Cortex of kidney (tissue), 1 donor: ENCODE results near the gene UBAC2.

Experiments
- DNase-seq: peaks from one replicate; lab custom pipeline; 2025; lab: John Stamatoyannopoulos, UW

Gene UBAC2

GRCh38 chr13:99200432-99201167, at the start of gene UBAC2:
Gene UBAC2, plus strand, starts transcription at chr13:99200854. Its CDS starts 55 bp downstream, at chr13:99200909.
- DNase-seq: peak; percentile 31

GRCh38 chr13:99151516-99151915, 49.1 kb upstream of the UBAC2 start:
- no peak for DNase-seq

- DNase-seq: no peak
Observed at GRCh38 chr13:99153219-99153618, 47.4 kb upstream of the UBAC2 start.

- DNase-seq: no peak
Observed at GRCh38 chr13:99154064-99154463, 46.6 kb upstream of the UBAC2 start.

- DNase-seq: no peak
Observed at GRCh38 chr13:99155821-99156220, 44.8 kb upstream of the UBAC2 start.

- no peak for DNase-seq
Observed at GRCh38 chr13:99157046-99157445, 43.6 kb upstream of the UBAC2 start.

GRCh38 chr13:99158846-99159245, 41.8 kb upstream of the UBAC2 start:
- no peak for DNase-seq

- DNase-seq: no peak
Observed at GRCh38 chr13:99159331-99160061, 41.2 kb upstream of the UBAC2 start.

GRCh38 chr13:99160415-99160814, 40.2 kb upstream of the UBAC2 start:
- no peak for DNase-seq

- no peak for DNase-seq
Observed at GRCh38 chr13:99161512-99161911, 39.1 kb upstream of the UBAC2 start.

- DNase-seq: no peak
Observed at GRCh38 chr13:99162567-99163361, 37.9 kb upstream of the UBAC2 start.

- no peak for DNase-seq
Observed at GRCh38 chr13:99164226-99164625, 36.4 kb upstream of the UBAC2 start.

GRCh38 chr13:99165753-99166587, 34.7 kb upstream of the UBAC2 start:
- DNase-seq: no peak

- no peak for DNase-seq
Observed at GRCh38 chr13:99172951-99173350, 27.7 kb upstream of the UBAC2 start.

GRCh38 chr13:99173606-99174005, 27.0 kb upstream of the UBAC2 start:
- DNase-seq: no peak

- no peak for DNase-seq
Observed at GRCh38 chr13:99174533-99175100, 26.0 kb upstream of the UBAC2 start.

GRCh38 chr13:99176309-99177276, 24.1 kb upstream of the UBAC2 start:
- DNase-seq: no peak

- no peak for DNase-seq
Observed at GRCh38 chr13:99178636-99179035, 22.0 kb upstream of the UBAC2 start.

- DNase-seq: no peak
Observed at GRCh38 chr13:99179460-99179859, 21.2 kb upstream of the UBAC2 start.

- no peak for DNase-seq
Observed at GRCh38 chr13:99182439-99182838, 18.2 kb upstream of the UBAC2 start.
